ENCODE results near the gene NOP16. TPM values are rescaled to one million over a fixed set of nuclear protein-coding genes. Genes with fewer than 3 reads are reported as not detected.

NOP16 gene
- total and polyA plus RNA-seq, 2 experiments from 2014 or later: 15.2 to 68.7 TPM

GRCh38 chr5:176413255-176413565 lies 24.8 kb upstream of the NOP16 start:
- Histone ChIP-seq H3F3A (ENCODE audit: insufficient read depth) (no peaks in the 10 kb centered on the region), H3K4me1 (ENCODE audit: insufficient read depth) (peaks cover 41% of the 10 kb centered on the region), H2AFZ (no peak overlapping the region), H3K4me3 (0 out of 2 replicates have a peak overlapping the region, but pooled peaks have one; percentile 1), H3K27me3 (replicated peaks; ENCODE audit: insufficient read depth) (no peaks in the 10 kb centered on the region), H3K79me2 (ENCODE audit: insufficient read depth) (peaks cover 59% of the 10 kb centered on the region), H4K20me1 (ENCODE audit: insufficient read depth) (no peaks in the 10 kb centered on the region), H3K4me2 (ENCODE audit: unreplicated experiment) (peak overlapping the region; percentile 39), H3K36me3 (ENCODE audit: low read depth) (peaks cover 3% of the 10 kb centered on the region; the same call in 1 of the 2 replicates), H3K9me3 (ENCODE audit: low read depth) (no peaks in the 10 kb centered on the region), H3K9me2 (ENCODE audit: insufficient read depth) (no peaks in the 10 kb centered on the region), H3K9ac (0 out of 2 replicates have a peak overlapping the region, but pooled peaks have one; percentile 25), H3K27ac (no peak overlapping the region)
- DNase-seq: peak; percentile 64
- in situ Hi-C loops (cut with MboI): no loop called here
- WGBS, 2 experiments (ENCODE audit: low coverage in 1 of 2, low lambda C conversion rate in 2 of 2, missing lambda C conversion rate in 2 of 2): 11 to 27% methylated on average over 2 of the region's 2 CpGs
- TF ChIP-seq EZH2 (IDR thresholded peaks at IDR 0.05; ENCODE audit: insufficient read depth, poor library complexity, severe bottlenecking) (no peak), EZH2phosphoT487 (IDR thresholded peaks at IDR 0.05; ENCODE audit: insufficient read depth, low read depth) (no peak)

GRCh38 chr5:176412517-176413254 lies 24.3 kb upstream of the NOP16 start:
- no peaks in the 10 kb centered on the region for H4K20me1 ChIP-seq (ENCODE audit: insufficient read depth)
- H3K4me1 ChIP-seq (ENCODE audit: insufficient read depth): peaks cover 41% of the 10 kb centered on the region
- in situ Hi-C loops (cut with MboI): no loop called here
- H3K9me3 ChIP-seq (ENCODE audit: low read depth): no peaks in the 10 kb centered on the region
- H2AFZ ChIP-seq: no peak overlapping the region
- H3K9me2 ChIP-seq (ENCODE audit: insufficient read depth): no peaks in the 10 kb centered on the region
- no peak for DNase-seq
- H3K27me3 ChIP-seq (replicated peaks; ENCODE audit: insufficient read depth): no peaks in the 10 kb centered on the region
- H3F3A ChIP-seq (ENCODE audit: insufficient read depth): no peaks in the 10 kb centered on the region
- peaks cover 3% of the 10 kb centered on the region; the same call in 1 of the 2 replicates for H3K36me3 ChIP-seq (ENCODE audit: low read depth)
- 0 out of 2 replicates have a peak overlapping the region, but pooled peaks have one; percentile 1 for H3K4me3 ChIP-seq
- TF ChIP-seq EZH2phosphoT487 (IDR thresholded peaks at IDR 0.05; ENCODE audit: insufficient read depth, low read depth) (no peak), EZH2 (IDR thresholded peaks at IDR 0.05; ENCODE audit: insufficient read depth, poor library complexity, severe bottlenecking) (no peak)
- H3K4me2 ChIP-seq (ENCODE audit: unreplicated experiment): peak overlapping the region; percentile 1
- H3K9ac ChIP-seq: no peak overlapping the region
- no peak overlapping the region for H3K27ac ChIP-seq
- H3K79me2 ChIP-seq (ENCODE audit: insufficient read depth): peaks cover 59% of the 10 kb centered on the region
- WGBS, 2 experiments (ENCODE audit: low coverage in 1 of 2, low lambda C conversion rate in 2 of 2, missing lambda C conversion rate in 2 of 2): 30 to 32% methylated on average over 8 to 10 of the region's 10 CpGs

- Histone ChIP-seq H3K9ac (no peak overlapping the region), H3K9me3 (ENCODE audit: low read depth) (no peaks in the 10 kb centered on the region), H2AFZ (no peak overlapping the region), H3K27me3 (replicated peaks; ENCODE audit: insufficient read depth) (no peaks in the 10 kb centered on the region), H3K79me2 (ENCODE audit: insufficient read depth) (peaks cover 55% of the 10 kb centered on the region), H3F3A (ENCODE audit: insufficient read depth) (no peaks in the 10 kb centered on the region), H3K36me3 (ENCODE audit: low read depth) (peaks cover 3% of the 10 kb centered on the region; the same call in 1 of the 2 replicates), H3K27ac (no peak overlapping the region), H3K4me1 (ENCODE audit: insufficient read depth) (peaks cover 41% of the 10 kb centered on the region), H4K20me1 (ENCODE audit: insufficient read depth) (no peaks in the 10 kb centered on the region), H3K9me2 (ENCODE audit: insufficient read depth) (no peaks in the 10 kb centered on the region), H3K4me2 (ENCODE audit: unreplicated experiment) (no peak overlapping the region), H3K4me3 (no peak overlapping the region)
- WGBS, 2 experiments (ENCODE audit: low coverage in 1 of 2, low lambda C conversion rate in 2 of 2, missing lambda C conversion rate in 2 of 2): 88 to 90% methylated on average over 5 of the region's 5 CpGs
- in situ Hi-C loops (cut with MboI): no loop called here
- no peak for TF ChIP-seq EZH2phosphoT487 (IDR thresholded peaks at IDR 0.05; ENCODE audit: insufficient read depth, low read depth)
- no peak for TF ChIP-seq EZH2 (IDR thresholded peaks at IDR 0.05; ENCODE audit: insufficient read depth, poor library complexity, severe bottlenecking)
- DNase-seq: no peak
Measured at GRCh38 chr5:176410486-176411180, 22.2 kb upstream of the NOP16 start.

GRCh38 chr5:176409765-176410164 lies 21.4 kb upstream of the NOP16 start:
- WGBS, 2 experiments (ENCODE audit: low coverage in 1 of 2, low lambda C conversion rate in 2 of 2, missing lambda C conversion rate in 2 of 2): 98% methylated on average over 4 of the region's 4 CpGs
- TF ChIP-seq EZH2phosphoT487 (IDR thresholded peaks at IDR 0.05; ENCODE audit: insufficient read depth, low read depth) (no peak), EZH2 (IDR thresholded peaks at IDR 0.05; ENCODE audit: insufficient read depth, poor library complexity, severe bottlenecking) (no peak)
- H3K79me2 ChIP-seq (ENCODE audit: insufficient read depth): peaks cover 46% of the 10 kb centered on the region

More at GRCh38 chr5:176409765-176410164, 21.4 kb upstream of the NOP16 start:
- Histone ChIP-seq H3K36me3 (ENCODE audit: low read depth) (peaks cover 3% of the 10 kb centered on the region; the same call in 1 of the 2 replicates), H3F3A (ENCODE audit: insufficient read depth) (no peaks in the 10 kb centered on the region), H3K4me1 (ENCODE audit: insufficient read depth) (peaks cover 33% of the 10 kb centered on the region), H3K27ac (no peak overlapping the region), H4K20me1 (ENCODE audit: insufficient read depth) (no peaks in the 10 kb centered on the region), H3K4me3 (no peak overlapping the region), H3K9me2 (ENCODE audit: insufficient read depth) (no peaks in the 10 kb centered on the region), H2AFZ (no peak overlapping the region), H3K9me3 (ENCODE audit: low read depth) (no peaks in the 10 kb centered on the region), H3K27me3 (replicated peaks; ENCODE audit: insufficient read depth) (no peaks in the 10 kb centered on the region), H3K9ac (no peak overlapping the region), H3K4me2 (ENCODE audit: unreplicated experiment) (no peak overlapping the region)
- in situ Hi-C loops (cut with MboI): no loop called here
- DNase-seq: no peak

Measured in GM23248 (cell line).